MCF 10A (cell line): Measurements from ENCODE around the gene SLC5A3. TPM values are rescaled to one million over a fixed set of nuclear protein-coding genes. Genes with fewer than 3 reads are reported as not detected.

Experiments
- BruUV-seq: library from RNA; stranded (reverse); fragments of 400-500 nt; replicated peaks from 2 replicates; lab custom pipeline; 2021; lab: Mats Ljungman, UMichigan
- CTCF ChIA-PET: fragments of 300-600 bp; sonication (Branson Sonifier 250); formaldehyde crosslinking; extraction: SDS; loops from one replicate; lab custom pipeline; 2021; ENCODE audit warnings: antibody characterized with exemption, inconsistent platforms; lab: Yijun Ruan, JAX
- POLR2A ChIA-PET: fragments of 300-600, 350-650 bp; sonication (Branson Sonifier 250); formaldehyde crosslinking; extraction: SDS; loops from one replicate; lab custom pipeline; 2020; ENCODE audit warnings: antibody characterized with exemption, inconsistent platforms; lab: Yijun Ruan, JAX
- DNase-seq: peaks from one replicate; pipeline ENCODE4 v3.0.0-alpha.2; 2018; ENCODE audit not compliant: unreplicated experiment
- H3K27ac Mint-ChIP-seq: one replicate; pipeline ENCODE4 v1.8.0; 2022; ENCODE audit warnings: mild to moderate bottlenecking, low read depth, mixed read lengths; ENCODE audit not compliant: unreplicated experiment
- H3K27me3 Mint-ChIP-seq: one replicate; pipeline ENCODE4 v1.8.0; 2022; ENCODE audit warnings: mixed read lengths; ENCODE audit not compliant: insufficient read depth, unreplicated experiment
- H3K36me3 Mint-ChIP-seq: one replicate; pipeline ENCODE4 v1.8.0; 2022; ENCODE audit warnings: mild to moderate bottlenecking, moderate library complexity, mixed read lengths; ENCODE audit not compliant: insufficient read depth, unreplicated experiment
- H3K4me1 Mint-ChIP-seq: one replicate; pipeline ENCODE4 v1.8.0; 2022; ENCODE audit warnings: mixed read lengths; ENCODE audit not compliant: insufficient read depth, unreplicated experiment
- H3K4me3 Mint-ChIP-seq: one replicate; pipeline ENCODE4 v1.8.0; 2022; ENCODE audit warnings: mild to moderate bottlenecking, moderate library complexity, mixed read lengths; ENCODE audit not compliant: unreplicated experiment
- H3K9me3 Mint-ChIP-seq: one replicate; pipeline ENCODE4 v1.8.0; 2022; ENCODE audit warnings: mixed read lengths; ENCODE audit not compliant: unreplicated experiment
- intact Hi-C: fragments of 100-400 bp; cut with micrococcal nuclease; formaldehyde crosslinking; loops from 2 replicates; pipeline ENCODE4 v1.14.1; 2022
- total RNA-seq: library from RNA; stranded (reverse); gene quantifications from 2 replicates; pipeline ENCODE4 v1.2.3, GENCODE V29; 2022
- TF ChIP-seq, protein P1 (sequence below): fragments of 200-600 bp; IDR thresholded peaks from one replicate; pipeline ENCODE4 v1.8.0; 2022; ENCODE audit warnings: antibody characterized with exemption, mild to moderate bottlenecking; ENCODE audit not compliant: unreplicated experiment

Gene SLC5A3
- total RNA-seq, 1 experiment from 2014 or later, result 8.5 TPM

DNA sequence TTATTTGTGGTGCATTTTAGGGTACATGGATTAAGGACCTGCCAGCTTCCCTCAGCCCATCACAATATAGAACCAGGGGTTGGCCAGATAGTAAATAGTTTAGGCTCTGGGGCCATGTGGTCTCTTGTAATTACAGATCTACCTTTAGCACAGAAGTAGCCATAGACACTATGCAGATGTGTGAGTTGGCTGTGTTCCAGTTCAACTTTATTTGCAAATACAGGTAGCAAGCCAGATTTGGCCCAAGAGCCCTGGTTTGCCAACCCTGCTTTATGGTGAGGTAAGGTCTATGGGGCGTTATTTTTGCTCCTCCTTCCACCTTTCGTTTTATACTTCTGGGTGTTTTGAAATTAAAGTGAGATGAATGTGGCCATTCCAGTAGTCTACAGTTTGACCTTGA, 48.7 kb downstream of the SLC5A3 start:
- intact Hi-C loops, result no loop called here
- H3K36me3 Mint-ChIP-seq, result peaks cover 16% of the 10 kb centered on the region
- ChIA-PET POLR2A (no interaction called here), CTCF (interaction anchor here (0.5 to 1.1 kb wide), 5 partner anchors 12 to 525 kb away, joined by 3 to 5 read pairs (median 3); no protein-coding TSS in a partner anchor)
- no peak for DNase-seq
- peaks cover 8% of the 10 kb centered on the region for H3K4me1 Mint-ChIP-seq
- no peak overlapping the region for H3K27ac Mint-ChIP-seq
- no peaks in the 10 kb centered on the region for H3K27me3 Mint-ChIP-seq
- no peak overlapping the region for H3K4me3 Mint-ChIP-seq
- no TSS peak for BruUV-seq
- TF ChIP-seq, protein P1, sequence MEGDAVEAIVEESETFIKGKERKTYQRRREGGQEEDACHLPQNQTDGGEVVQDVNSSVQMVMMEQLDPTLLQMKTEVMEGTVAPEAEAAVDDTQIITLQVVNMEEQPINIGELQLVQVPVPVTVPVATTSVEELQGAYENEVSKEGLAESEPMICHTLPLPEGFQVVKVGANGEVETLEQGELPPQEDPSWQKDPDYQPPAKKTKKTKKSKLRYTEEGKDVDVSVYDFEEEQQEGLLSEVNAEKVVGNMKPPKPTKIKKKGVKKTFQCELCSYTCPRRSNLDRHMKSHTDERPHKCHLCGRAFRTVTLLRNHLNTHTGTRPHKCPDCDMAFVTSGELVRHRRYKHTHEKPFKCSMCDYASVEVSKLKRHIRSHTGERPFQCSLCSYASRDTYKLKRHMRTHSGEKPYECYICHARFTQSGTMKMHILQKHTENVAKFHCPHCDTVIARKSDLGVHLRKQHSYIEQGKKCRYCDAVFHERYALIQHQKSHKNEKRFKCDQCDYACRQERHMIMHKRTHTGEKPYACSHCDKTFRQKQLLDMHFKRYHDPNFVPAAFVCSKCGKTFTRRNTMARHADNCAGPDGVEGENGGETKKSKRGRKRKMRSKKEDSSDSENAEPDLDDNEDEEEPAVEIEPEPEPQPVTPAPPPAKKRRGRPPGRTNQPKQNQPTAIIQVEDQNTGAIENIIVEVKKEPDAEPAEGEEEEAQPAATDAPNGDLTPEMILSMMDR, result no peak
- no peaks in the 10 kb centered on the region for H3K9me3 Mint-ChIP-seq

Other genes starting within 250 kb of the SLC5A3 start
- gene ATP5PO, start 157.8 kb upstream of the SLC5A3 start, total RNA-seq, result 147 and 196 TPM in 2 replicates
- gene MRPS6, start within 50 bp of the SLC5A3 start, total RNA-seq, result 86.0 and 90.7 TPM in 2 replicates